DOHH2 (cell line): ENCODE measurements around the gene ADGRG4.

Experiments
- EZH2phosphoT487 ChIP-seq: fragments of 200-600 bp; sonication (generic); IDR thresholded peaks from 2 replicates; pipeline ENCODE4 v1.6.1; 2017; ENCODE audit warnings: borderline replicate concordance, mild to moderate bottlenecking, antibody characterized with exemption, low read length, moderate library complexity, mixed read lengths
- TF ChIP-seq, protein P1 (sequence below): fragments of 200-600 bp; sonication (generic); IDR thresholded peaks from one replicate; pipeline ENCODE4 v1.5.1; 2014; ENCODE audit warnings: antibody characterized with exemption, mild to moderate bottlenecking, low read depth, low read length; ENCODE audit not compliant: poor library complexity, severe bottlenecking

DNA sequence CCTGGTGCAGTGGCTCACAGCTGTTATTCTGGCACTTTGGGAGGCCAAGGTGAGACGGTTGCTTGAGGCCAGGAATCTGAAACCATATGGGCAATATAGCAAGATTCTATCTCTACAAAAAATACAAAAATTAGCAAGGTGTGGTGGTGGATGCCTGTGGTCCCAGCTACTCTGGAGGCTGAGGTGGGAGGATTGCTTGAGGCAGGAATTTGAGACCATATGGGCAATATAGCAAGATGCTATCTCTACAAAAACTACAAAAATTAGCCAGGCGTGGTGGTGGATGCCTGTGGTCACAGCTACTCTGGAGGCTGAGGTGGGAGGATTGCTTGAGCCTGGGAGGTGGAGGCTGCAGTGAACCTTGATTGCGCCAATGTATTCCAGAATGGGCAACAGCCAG lies 2.3 kb downstream of the ADGRG4 start:
- TF ChIP-seq, protein P1, sequence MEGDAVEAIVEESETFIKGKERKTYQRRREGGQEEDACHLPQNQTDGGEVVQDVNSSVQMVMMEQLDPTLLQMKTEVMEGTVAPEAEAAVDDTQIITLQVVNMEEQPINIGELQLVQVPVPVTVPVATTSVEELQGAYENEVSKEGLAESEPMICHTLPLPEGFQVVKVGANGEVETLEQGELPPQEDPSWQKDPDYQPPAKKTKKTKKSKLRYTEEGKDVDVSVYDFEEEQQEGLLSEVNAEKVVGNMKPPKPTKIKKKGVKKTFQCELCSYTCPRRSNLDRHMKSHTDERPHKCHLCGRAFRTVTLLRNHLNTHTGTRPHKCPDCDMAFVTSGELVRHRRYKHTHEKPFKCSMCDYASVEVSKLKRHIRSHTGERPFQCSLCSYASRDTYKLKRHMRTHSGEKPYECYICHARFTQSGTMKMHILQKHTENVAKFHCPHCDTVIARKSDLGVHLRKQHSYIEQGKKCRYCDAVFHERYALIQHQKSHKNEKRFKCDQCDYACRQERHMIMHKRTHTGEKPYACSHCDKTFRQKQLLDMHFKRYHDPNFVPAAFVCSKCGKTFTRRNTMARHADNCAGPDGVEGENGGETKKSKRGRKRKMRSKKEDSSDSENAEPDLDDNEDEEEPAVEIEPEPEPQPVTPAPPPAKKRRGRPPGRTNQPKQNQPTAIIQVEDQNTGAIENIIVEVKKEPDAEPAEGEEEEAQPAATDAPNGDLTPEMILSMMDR: no peak
- no peak for TF ChIP-seq EZH2phosphoT487
